Measurements from ENCODE around the gene RPL11. TPM values are rescaled to one million over a fixed set of nuclear protein-coding genes. Genes with fewer than 3 reads are reported as not detected.

RPL11 gene
- total RNA-seq, 4 donors from 2014 or later = 864 to 1,286 (median 1,238) TPM

GRCh38 chr1:23709229-23709628 lies 17.6 kb downstream of the RPL11 start:
- no peak overlapping the region for H3K4me3 ChIP-seq
- H3K36me3 ChIP-seq = peaks cover 17% of the 10 kb centered on the region
- no peaks in the 10 kb centered on the region for H3K4me1 ChIP-seq
- no peaks in the 10 kb centered on the region for H3K27me3 ChIP-seq
- no peak for TF ChIP-seq CTCF (IDR thresholded peaks at IDR 0.05)
- no peak for TF ChIP-seq EP300 (IDR thresholded peaks at IDR 0.05)
- TF ChIP-seq POLR2AphosphoS5 (IDR thresholded peaks at IDR 0.05) = no peak
- TF ChIP-seq POLR2A (IDR thresholded peaks at IDR 0.05) = no peak
- H3K27ac ChIP-seq = no peak overlapping the region
- 88% methylated on average over 4 of the region's 4 CpGs for WGBS
- no peak for DNase-seq (ENCODE audit: low spot score in 2 of 2)
- H3K9me3 ChIP-seq = no peaks in the 10 kb centered on the region

- Histone ChIP-seq H3K36me3 (no peaks in the 10 kb centered on the region), H3K27me3 (no peaks in the 10 kb centered on the region), H3K9me3 (no peaks in the 10 kb centered on the region), H3K4me1 (no peaks in the 10 kb centered on the region), H3K27ac (no peak overlapping the region), H3K4me3 (no peak overlapping the region)
- TF ChIP-seq POLR2AphosphoS5 (IDR thresholded peaks at IDR 0.05) (no peak), CTCF (IDR thresholded peaks at IDR 0.05) (peak in 1 of 2 donors; percentile 37), EP300 (IDR thresholded peaks at IDR 0.05) (no peak)
- WGBS = 70% methylated on average over 3 of the region's 3 CpGs
- no peak for DNase-seq (ENCODE audit: low spot score in 2 of 2)
These were observed 26.9 kb downstream of the RPL11 start for GRCh38 chr1:23718482-23718881.

- H3K4me3 ChIP-seq = no peak overlapping the region
- no peak for TF ChIP-seq POLR2A (IDR thresholded peaks at IDR 0.05)
- TF ChIP-seq EP300 (IDR thresholded peaks at IDR 0.05) = no peak
- no peak for TF ChIP-seq POLR2AphosphoS5 (IDR thresholded peaks at IDR 0.05)
- TF ChIP-seq CTCF (IDR thresholded peaks at IDR 0.05) = no peak
- no peaks in the 10 kb centered on the region for H3K9me3 ChIP-seq
- no peaks in the 10 kb centered on the region for H3K27me3 ChIP-seq
- H3K4me1 ChIP-seq = no peaks in the 10 kb centered on the region
- H3K36me3 ChIP-seq = no peaks in the 10 kb centered on the region
- H3K27ac ChIP-seq = no peak overlapping the region
- WGBS = 88% methylated on average over 3 of the region's 3 CpGs
- no peak for DNase-seq (ENCODE audit: low spot score in 2 of 2)
These were observed 27.7 kb downstream of the RPL11 start for GRCh38 chr1:23719162-23719820.

- 84% methylated on average over 10 of the region's 10 CpGs for WGBS
- Histone ChIP-seq H3K36me3 (no peaks in the 10 kb centered on the region), H3K4me3 (no peak overlapping the region), H3K27me3 (no peaks in the 10 kb centered on the region), H3K4me1 (no peaks in the 10 kb centered on the region), H3K27ac (no peak overlapping the region), H3K9me3 (no peaks in the 10 kb centered on the region)
- no peak for DNase-seq (ENCODE audit: low spot score in 2 of 2)
- no peak for TF ChIP-seq POLR2A (IDR thresholded peaks at IDR 0.05)
These were observed 28.8 kb downstream of the RPL11 start for GRCh38 chr1:23720256-23720995.

- Histone ChIP-seq H3K9me3 (no peaks in the 10 kb centered on the region), H3K27ac (no peak overlapping the region), H3K4me3 (no peak overlapping the region), H3K27me3 (no peaks in the 10 kb centered on the region), H3K36me3 (no peaks in the 10 kb centered on the region), H3K4me1 (peaks cover 9% of the 10 kb centered on the region)
- no peak for DNase-seq (ENCODE audit: low spot score in 2 of 2)
- TF ChIP-seq POLR2A (IDR thresholded peaks at IDR 0.05) (no peak), EP300 (IDR thresholded peaks at IDR 0.05) (no peak), CTCF (IDR thresholded peaks at IDR 0.05) (no peak), POLR2AphosphoS5 (IDR thresholded peaks at IDR 0.05) (no peak)
- 81% methylated on average over 3 of the region's 3 CpGs for WGBS
These were observed 31.0 kb downstream of the RPL11 start for GRCh38 chr1:23722652-23723051.

Data from suprapubic skin (tissue), 4 donors.